Mesendoderm (in vitro differentiated cells): ENCODE measurements around the gene ZNF831.

Experiments used
- DNase-seq: peaks from one replicate; pipeline ENCODE4 v3.0.0; 2013
- H2AK5ac ChIP-seq: 2 replicates; pipeline ENCODE4 v1.6.1; 2013; ENCODE audit warnings: low read length, inconsistent platforms
- H2BK120ac ChIP-seq: 2 replicates; pipeline ENCODE4 v1.6.1; 2013; ENCODE audit warnings: low read depth, mild to moderate bottlenecking, low read length, moderate library complexity, mixed read lengths
- H2BK15ac ChIP-seq: replicated peaks from 2 replicates; pipeline ENCODE4 v1.6.1; 2013; ENCODE audit warnings: low read depth, mild to moderate bottlenecking, moderate library complexity
- H2BK5ac ChIP-seq: 2 replicates; pipeline ENCODE4 v1.6.1; 2013; ENCODE audit warnings: low read length, inconsistent platforms
- H3K18ac ChIP-seq: 2 replicates; pipeline ENCODE4 v1.6.1; 2013; ENCODE audit warnings: mild to moderate bottlenecking, low read length, mixed read lengths
- H3K23ac ChIP-seq: one replicate; pipeline ENCODE4 v1.6.1; 2013; ENCODE audit warnings: low read length
- H3K27ac ChIP-seq: 2 replicates; pipeline ENCODE4 v1.5.1; 2013; ENCODE audit warnings: low read depth, mild to moderate bottlenecking, inconsistent platforms, low read length, moderate library complexity
- H3K27me3 ChIP-seq: 2 replicates; pipeline ENCODE4 v1.6.1; 2013; ENCODE audit warnings: low read length, control low read depth, mild to moderate bottlenecking, inconsistent platforms; ENCODE audit not compliant: insufficient read depth, poor library complexity
- H3K36me3 ChIP-seq: 2 replicates; pipeline ENCODE4 v1.6.1; 2013; ENCODE audit warnings: low read length, inconsistent platforms; ENCODE audit not compliant: control insufficient read depth, insufficient read depth
- H3K4ac ChIP-seq: one replicate; pipeline ENCODE4 v1.6.1; 2013; ENCODE audit warnings: low read depth, mild to moderate bottlenecking, low read length, moderate library complexity
- H3K4me1 ChIP-seq: 2 replicates; pipeline ENCODE4 v1.6.1; 2013; ENCODE audit warnings: low read depth, low read length, inconsistent platforms; ENCODE audit not compliant: control insufficient read depth
- H3K4me2 ChIP-seq: 2 replicates; pipeline ENCODE4 v1.6.1; 2013; ENCODE audit warnings: low read length
- H3K4me3 ChIP-seq: 2 replicates; pipeline ENCODE4 v1.5.1; 2013; ENCODE audit warnings: mild to moderate bottlenecking, low read length
- H3K56ac ChIP-seq: one replicate; pipeline ENCODE4 v1.6.1; 2013; ENCODE audit warnings: low read length
- H3K79me1 ChIP-seq: 2 replicates; pipeline ENCODE4 v1.6.1; 2013; ENCODE audit warnings: low read length, inconsistent platforms
- H3K79me2 ChIP-seq: 2 replicates; pipeline ENCODE4 v1.6.1; 2013; ENCODE audit warnings: mild to moderate bottlenecking, low read length; ENCODE audit not compliant: control insufficient read depth, insufficient read depth
- H3K9ac ChIP-seq: 2 replicates; pipeline ENCODE4 v1.6.1; 2013; ENCODE audit warnings: low read length, inconsistent platforms
- H4K5ac ChIP-seq: one replicate; pipeline ENCODE4 v1.6.1; 2013; ENCODE audit warnings: low read length
- H4K8ac ChIP-seq: one replicate; pipeline ENCODE4 v1.6.1; 2013; ENCODE audit warnings: low read depth, mild to moderate bottlenecking, control low read depth, low read length, moderate library complexity
- WGBS: extraction: QIAGEN DNeasy Blood & Tissue Kit; methylation state at CpG from one replicate; pipeline ENCODE4 v1.1.7; 2013; ENCODE audit warnings: low lambda C conversion rate, missing lambda C conversion rate; ENCODE audit not compliant: insufficient coverage; ENCODE audit errors: extremely low coverage; 5-methylcytosine and 5-hydroxymethylcytosine counted together

Gene ZNF831

GRCh38 chr20:59121714-59122565, 41.7 kb upstream of the ZNF831 start:
- Histone ChIP-seq H2BK120ac (no peak overlapping the region), H2BK15ac (no peak overlapping the region), H3K9ac (no peak overlapping the region), H3K79me1 (no peaks in the 10 kb centered on the region), H2BK5ac (no peak overlapping the region), H3K4me3 (no peak overlapping the region), H3K18ac (no peak overlapping the region), H3K27me3 (no peaks in the 10 kb centered on the region), H3K4ac (no peak overlapping the region), H2AK5ac (no peak overlapping the region), H3K36me3 (no peaks in the 10 kb centered on the region), H4K8ac (no peak overlapping the region), H4K5ac (no peak overlapping the region), H3K79me2 (no peaks in the 10 kb centered on the region), H3K23ac (no peak overlapping the region), H3K4me2 (no peak overlapping the region), H3K27ac (no peak overlapping the region), H3K56ac (no peak overlapping the region), H3K4me1 (no peaks in the 10 kb centered on the region)
- WGBS = no CpG with 5 or more reads among the region's 8 CpGs
- peak; percentile 44 for DNase-seq

DNA sequence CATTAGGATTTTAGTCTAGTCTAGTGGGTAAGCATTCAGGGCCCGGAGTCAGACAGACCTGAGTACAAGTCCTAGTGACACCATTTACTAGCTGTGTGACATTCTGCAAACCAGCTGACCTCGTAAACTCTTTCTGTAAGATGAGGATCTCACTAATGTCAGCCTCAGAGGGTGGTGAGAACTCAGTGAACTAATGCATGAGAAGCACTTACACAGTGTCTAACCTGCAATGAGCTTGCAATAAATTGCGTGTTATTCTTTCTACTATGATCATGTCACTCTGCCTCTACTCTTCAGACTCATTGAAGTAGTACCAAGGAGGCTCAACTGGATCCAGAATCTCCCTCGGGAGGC, 41.1 kb upstream of the ZNF831 start:
- Histone ChIP-seq H2BK5ac (no peak overlapping the region), H2AK5ac (no peak overlapping the region), H4K5ac (no peak overlapping the region), H2BK15ac (no peak overlapping the region), H3K4me1 (no peaks in the 10 kb centered on the region), H3K79me1 (no peaks in the 10 kb centered on the region), H3K4me3 (no peak overlapping the region), H3K23ac (no peak overlapping the region), H3K18ac (no peak overlapping the region), H3K56ac (no peak overlapping the region), H3K9ac (no peak overlapping the region), H4K8ac (no peak overlapping the region), H3K4ac (no peak overlapping the region), H3K27me3 (no peaks in the 10 kb centered on the region), H3K4me2 (no peak overlapping the region), H3K36me3 (no peaks in the 10 kb centered on the region), H3K27ac (no peak overlapping the region), H2BK120ac (no peak overlapping the region), H3K79me2 (no peaks in the 10 kb centered on the region)
- WGBS = no CpG with 5 or more reads among the region's 4 CpGs
- DNase-seq = no peak

DNA sequence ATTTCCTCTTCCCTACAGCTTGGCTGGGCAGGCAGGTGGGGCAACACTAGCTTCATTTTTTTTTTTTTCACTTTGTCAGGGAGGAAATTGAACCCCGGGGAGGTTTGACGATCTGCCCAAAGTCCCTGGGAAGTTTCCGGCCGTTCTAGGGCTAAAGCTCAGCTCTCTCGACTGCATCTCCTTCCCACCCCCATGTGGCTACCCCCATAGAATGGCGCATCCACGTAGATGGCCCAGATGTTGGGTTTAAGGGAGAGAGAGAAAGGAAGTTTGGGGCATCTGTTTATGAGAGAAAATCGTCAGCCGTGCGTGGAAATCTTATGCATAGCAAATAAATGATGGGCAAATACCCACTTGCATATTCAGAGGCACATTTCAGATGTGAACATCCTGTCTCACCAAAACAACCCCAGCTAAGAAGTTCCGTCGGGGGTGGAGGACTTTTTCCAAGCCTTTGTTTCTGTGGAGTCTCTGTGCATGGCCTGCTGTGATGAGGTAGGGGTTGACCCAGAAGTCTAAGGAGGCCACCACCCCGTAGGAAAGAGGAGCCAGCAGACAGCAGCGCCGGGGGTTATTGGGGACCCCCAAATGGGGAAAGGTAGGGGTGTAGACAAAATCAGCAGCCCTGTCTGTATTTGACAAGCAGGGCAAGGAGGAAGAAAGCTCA, 40.5 kb upstream of the ZNF831 start:
- H3K4me3 ChIP-seq = no peak overlapping the region
- no peaks in the 10 kb centered on the region for H3K79me1 ChIP-seq
- no peak overlapping the region for H3K18ac ChIP-seq
- H4K5ac ChIP-seq = no peak overlapping the region
- no CpG with 5 or more reads among the region's 15 CpGs for WGBS
- no peak overlapping the region for H3K27ac ChIP-seq
- DNase-seq = no peak
- no peaks in the 10 kb centered on the region for H3K79me2 ChIP-seq
- H3K4me2 ChIP-seq = no peak overlapping the region
- H3K9ac ChIP-seq = no peak overlapping the region
- H2BK120ac ChIP-seq = no peak overlapping the region
- H2BK5ac ChIP-seq = no peak overlapping the region
- no peak overlapping the region for H3K23ac ChIP-seq
- H3K36me3 ChIP-seq = no peaks in the 10 kb centered on the region
- H3K56ac ChIP-seq = no peak overlapping the region
- H3K4me1 ChIP-seq = no peaks in the 10 kb centered on the region
- no peak overlapping the region for H4K8ac ChIP-seq
- H3K4ac ChIP-seq = no peak overlapping the region
- H3K27me3 ChIP-seq = no peaks in the 10 kb centered on the region
- H2BK15ac ChIP-seq = no peak overlapping the region
- no peak overlapping the region for H2AK5ac ChIP-seq

- Histone ChIP-seq H3K4me1 (no peaks in the 10 kb centered on the region), H2BK5ac (no peak overlapping the region), H3K9ac (no peak overlapping the region), H3K18ac (no peak overlapping the region), H3K79me2 (no peaks in the 10 kb centered on the region), H3K23ac (no peak overlapping the region), H3K4me3 (no peak overlapping the region), H3K36me3 (no peaks in the 10 kb centered on the region), H4K5ac (no peak overlapping the region), H2BK15ac (no peak overlapping the region), H3K79me1 (no peaks in the 10 kb centered on the region), H3K56ac (no peak overlapping the region), H3K4ac (no peak overlapping the region), H3K27me3 (no peaks in the 10 kb centered on the region), H4K8ac (no peak overlapping the region), H3K27ac (no peak overlapping the region), H2AK5ac (no peak overlapping the region), H3K4me2 (no peak overlapping the region), H2BK120ac (no peak overlapping the region)
- WGBS = no CpG with 5 or more reads among the region's 10 CpGs
- DNase-seq = no peak
These were observed 39.9 kb upstream of the ZNF831 start for GRCh38 chr20:59123678-59124255.

DNA sequence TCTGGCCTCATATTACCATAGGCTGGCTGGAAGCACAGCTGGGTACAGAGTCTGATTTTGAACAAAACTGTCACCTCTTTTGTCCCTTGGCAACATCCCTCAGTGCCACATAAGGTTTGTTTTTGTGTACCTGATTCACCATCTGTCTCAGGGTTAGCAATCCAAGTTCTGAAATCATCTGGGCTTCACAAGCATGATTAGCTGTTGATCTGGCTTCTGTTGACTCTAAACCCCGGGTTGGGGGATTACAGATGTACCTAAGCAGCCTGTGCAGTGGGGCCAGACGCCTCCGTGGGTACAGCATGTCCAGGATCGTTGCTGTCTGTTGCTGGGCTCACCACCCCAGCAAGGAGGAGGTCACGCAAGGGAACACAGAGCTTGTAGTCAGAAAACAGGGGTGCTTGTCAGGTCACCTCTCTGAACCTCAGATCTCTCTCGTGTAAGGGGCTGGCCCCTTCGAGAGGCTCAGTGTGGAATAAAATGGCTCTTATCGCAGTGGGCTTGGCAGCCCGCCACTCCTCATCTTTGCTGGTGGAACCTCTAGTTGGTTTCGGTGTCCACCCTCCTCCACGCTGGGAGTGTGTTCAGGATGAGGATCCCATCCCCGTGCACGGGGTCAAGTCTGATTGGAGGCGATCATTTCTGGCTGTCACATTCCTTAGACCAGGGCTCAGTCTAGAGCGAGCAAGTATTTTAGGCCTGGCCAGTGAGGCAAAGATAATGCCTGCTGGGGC, 39.2 kb upstream of the ZNF831 start:
- Histone ChIP-seq H4K5ac (no peak overlapping the region), H3K79me2 (no peaks in the 10 kb centered on the region), H3K4me1 (no peaks in the 10 kb centered on the region), H3K27me3 (no peaks in the 10 kb centered on the region), H3K4me3 (no peak overlapping the region), H2BK120ac (no peak overlapping the region), H3K56ac (no peak overlapping the region), H2AK5ac (no peak overlapping the region), H3K36me3 (no peaks in the 10 kb centered on the region), H3K23ac (no peak overlapping the region), H3K18ac (no peak overlapping the region), H3K9ac (no peak overlapping the region), H3K27ac (no peak overlapping the region), H2BK15ac (no peak overlapping the region), H3K79me1 (no peaks in the 10 kb centered on the region), H3K4me2 (no peak overlapping the region), H4K8ac (no peak overlapping the region), H2BK5ac (no peak overlapping the region), H3K4ac (no peak overlapping the region)
- WGBS = no CpG with 5 or more reads among the region's 15 CpGs
- no peak for DNase-seq
